ENCODE results near the gene SMPD3.

DNA sequence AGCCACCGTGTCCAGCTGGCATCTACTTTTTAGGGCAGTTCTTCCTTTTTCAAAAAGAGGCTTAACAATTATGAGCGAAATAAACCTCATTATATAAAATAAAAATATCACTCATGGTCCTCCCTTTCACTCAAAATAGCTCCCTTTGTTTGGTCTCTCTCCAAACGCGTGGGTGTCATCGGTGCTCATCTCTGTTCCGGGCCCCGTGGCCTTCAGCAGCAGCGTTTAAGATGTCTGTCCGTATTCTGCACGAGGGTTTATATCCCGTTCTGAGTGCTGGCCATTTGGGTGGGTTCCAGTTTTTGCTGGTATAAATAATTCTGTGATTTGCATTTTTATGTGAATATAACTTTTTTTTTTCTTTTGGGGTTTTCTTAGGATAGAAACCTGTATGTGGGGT lies 104.1 kb downstream of the SMPD3 start:
- TF ChIP-seq, protein P1, sequence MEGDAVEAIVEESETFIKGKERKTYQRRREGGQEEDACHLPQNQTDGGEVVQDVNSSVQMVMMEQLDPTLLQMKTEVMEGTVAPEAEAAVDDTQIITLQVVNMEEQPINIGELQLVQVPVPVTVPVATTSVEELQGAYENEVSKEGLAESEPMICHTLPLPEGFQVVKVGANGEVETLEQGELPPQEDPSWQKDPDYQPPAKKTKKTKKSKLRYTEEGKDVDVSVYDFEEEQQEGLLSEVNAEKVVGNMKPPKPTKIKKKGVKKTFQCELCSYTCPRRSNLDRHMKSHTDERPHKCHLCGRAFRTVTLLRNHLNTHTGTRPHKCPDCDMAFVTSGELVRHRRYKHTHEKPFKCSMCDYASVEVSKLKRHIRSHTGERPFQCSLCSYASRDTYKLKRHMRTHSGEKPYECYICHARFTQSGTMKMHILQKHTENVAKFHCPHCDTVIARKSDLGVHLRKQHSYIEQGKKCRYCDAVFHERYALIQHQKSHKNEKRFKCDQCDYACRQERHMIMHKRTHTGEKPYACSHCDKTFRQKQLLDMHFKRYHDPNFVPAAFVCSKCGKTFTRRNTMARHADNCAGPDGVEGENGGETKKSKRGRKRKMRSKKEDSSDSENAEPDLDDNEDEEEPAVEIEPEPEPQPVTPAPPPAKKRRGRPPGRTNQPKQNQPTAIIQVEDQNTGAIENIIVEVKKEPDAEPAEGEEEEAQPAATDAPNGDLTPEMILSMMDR (conservative IDR thresholded peaks at IDR 0.05; ENCODE audit: low read length) = no peak
- TF ChIP-seq EZH2phosphoT487 (IDR thresholded peaks at IDR 0.05; ENCODE audit: borderline replicate concordance) = no peak

Measured in Loucy (cell line).